ENCODE data around the gene ESD. TPM values are rescaled to one million over a fixed set of nuclear protein-coding genes. Genes with fewer than 3 reads are reported as not detected.

ESD gene
- total RNA-seq, 1 experiment from 2014 or later, result 68.3 TPM

GRCh38 chr13:46738766-46739165 lies 58.2 kb downstream of the ESD start:
- H3K36me3 ChIP-seq (ENCODE audit: control insufficient read depth, insufficient read depth, low read length), result no peaks in the 10 kb centered on the region

GRCh38 chr13:46738055-46738454 lies 58.9 kb downstream of the ESD start:
- Histone ChIP-seq H3K4me3 (ENCODE audit: low read depth in 2 of 2, low read length in 2 of 2) (no peak overlapping the region), H3K27me3 (ENCODE audit: control insufficient read depth, insufficient read depth, low read length) (no peaks in the 10 kb centered on the region), H3K36me3 (ENCODE audit: control insufficient read depth, insufficient read depth, low read length) (no peaks in the 10 kb centered on the region), H3K27ac (ENCODE audit: low read length) (no peak overlapping the region), H3K9me3 (ENCODE audit: control insufficient read depth, insufficient read depth, low read depth, low read length) (no peaks in the 10 kb centered on the region), H3K4me1 (ENCODE audit: control insufficient read depth, insufficient read depth, low read length) (no peaks in the 10 kb centered on the region)
- intact Hi-C loops (cut with micrococcal nuclease; ENCODE audit: unreplicated experiment) (no loop called here), in situ Hi-C loops (cut with HindIII; ENCODE audit: low pct_unique_long_range_greater_than_20kb, low sequenced_read_pairs) (no loop called here)
- CTCF ChIA-PET, result no interaction called here
- BruUV-seq (replicated peaks), result no TSS peak
- no peak for TF ChIP-seq REST (IDR thresholded peaks at IDR 0.05; ENCODE audit: insufficient read depth in 1 of 2, low read depth in 2 of 2, low read length in 1 of 2)
- TF ChIP-seq TCF7L2 (IDR thresholded peaks at IDR 0.05; ENCODE audit: low read depth, low read length), result no peak
- no peak for TF ChIP-seq POLR2AphosphoS5 (IDR thresholded peaks at IDR 0.05; ENCODE audit: low read depth, low read length)
- no peak for TF ChIP-seq SIN3A (IDR thresholded peaks at IDR 0.05; ENCODE audit: borderline replicate concordance, insufficient read depth, low read depth, low read length)
- TF ChIP-seq CTCF (IDR thresholded peaks at IDR 0.05), result no peak
- ATAC-seq, result no peak
- POLR2A ChIA-PET, result no interaction called here
- DNase-seq (ENCODE audit: low read depth, low spot score), result no peak

More at GRCh38 chr13:46738766-46739165, 58.2 kb downstream of the ESD start:
- no TSS peak for BruUV-seq (replicated peaks)
- ChIA-PET POLR2A (no interaction called here), CTCF (no interaction called here)
- Histone ChIP-seq H3K27me3 (ENCODE audit: control insufficient read depth, insufficient read depth, low read length) (no peaks in the 10 kb centered on the region), H3K27ac (ENCODE audit: low read length) (no peak overlapping the region), H3K9me3 (ENCODE audit: control insufficient read depth, insufficient read depth, low read depth, low read length) (no peaks in the 10 kb centered on the region), H3K4me3 (ENCODE audit: low read depth in 2 of 2, low read length in 2 of 2) (no peak overlapping the region), H3K4me1 (ENCODE audit: control insufficient read depth, insufficient read depth, low read length) (no peaks in the 10 kb centered on the region)
- in situ Hi-C loops (cut with HindIII; ENCODE audit: low pct_unique_long_range_greater_than_20kb, low sequenced_read_pairs) (no loop called here), intact Hi-C loops (cut with micrococcal nuclease; ENCODE audit: unreplicated experiment) (no loop called here)
- ATAC-seq, result no peak
- no peak for DNase-seq (ENCODE audit: low read depth, low spot score)
- TF ChIP-seq SIN3A (IDR thresholded peaks at IDR 0.05; ENCODE audit: borderline replicate concordance, insufficient read depth, low read depth, low read length) (no peak), TCF7L2 (IDR thresholded peaks at IDR 0.05; ENCODE audit: low read depth, low read length) (no peak), REST (IDR thresholded peaks at IDR 0.05; ENCODE audit: insufficient read depth in 1 of 2, low read depth in 2 of 2, low read length in 1 of 2) (no peak), CTCF (IDR thresholded peaks at IDR 0.05) (no peak), POLR2AphosphoS5 (IDR thresholded peaks at IDR 0.05; ENCODE audit: low read depth, low read length) (no peak)
